Smooth muscle cell (in vitro differentiated cells): ENCODE results near the gene PLA2G15. TPM values are rescaled to one million over a fixed set of nuclear protein-coding genes. Genes with fewer than 3 reads are reported as not detected.

ENCODE experiments used
- DNase-seq: peaks from one replicate; lab custom pipeline; 2025; ENCODE audit not compliant: unreplicated experiment; lab: John Stamatoyannopoulos, UW
- H2AFZ ChIP-seq: fragments of 200-600 bp; sonication (generic); 2 replicates; pipeline ENCODE4 v1.6.0; 2016; ENCODE audit warnings: antibody characterized with exemption, low read depth, mild to moderate bottlenecking
- H3F3A ChIP-seq: fragments of 200-600 bp; sonication (generic); 2 replicates; pipeline ENCODE4 v1.6.0; 2017; ENCODE audit warnings: antibody characterized with exemption, low read depth
- H3K27ac ChIP-seq: fragments of 200-600 bp; sonication (generic); 2 replicates; pipeline ENCODE4 v1.5.1; 2016; ENCODE audit warnings: low read depth, mild to moderate bottlenecking
- H3K27me3 ChIP-seq: fragments of 200-600 bp; sonication (generic); 2 replicates; pipeline ENCODE4 v1.6.1; 2016; ENCODE audit warnings: low read depth, mild to moderate bottlenecking
- H3K36me3 ChIP-seq: fragments of 200-600 bp; sonication (generic); 2 replicates; pipeline ENCODE4 v1.5.1; 2016; ENCODE audit warnings: low read depth
- H3K4me1 ChIP-seq: fragments of 200-600 bp; sonication (generic); 2 replicates; pipeline ENCODE4 v1.5.1; 2016; ENCODE audit warnings: low read depth
- H3K4me2 ChIP-seq: fragments of 200-600 bp; sonication (generic); 2 replicates; pipeline ENCODE4 v1.6.0; 2016; ENCODE audit warnings: mild to moderate bottlenecking
- H3K4me3 ChIP-seq: fragments of 200-600 bp; sonication (generic); 2 replicates; pipeline ENCODE4 v1.5.1; 2016; ENCODE audit warnings: mild to moderate bottlenecking
- H3K79me2 ChIP-seq: fragments of 200-600 bp; sonication (generic); 2 replicates; pipeline ENCODE4 v1.6.0; 2016; ENCODE audit warnings: low read depth, mild to moderate bottlenecking
- H3K9ac ChIP-seq: fragments of 200-600 bp; sonication (generic); 2 replicates; pipeline ENCODE4 v1.6.0; 2016; ENCODE audit warnings: low read depth
- H3K9me3 ChIP-seq: fragments of 200-600 bp; sonication (generic); replicated peaks from 2 replicates; pipeline ENCODE4 v1.5.1; 2016; ENCODE audit warnings: low read depth
- H4K20me1 ChIP-seq: fragments of 200-600 bp; sonication (generic); 2 replicates; pipeline ENCODE4 v1.6.0; 2016; ENCODE audit warnings: low read depth
- CTCF ChIP-seq: fragments of 200-600 bp; sonication (generic); IDR thresholded peaks from 2 replicates; pipeline ENCODE4 v1.5.1; 2017; ENCODE audit warnings: borderline replicate concordance, mild to moderate bottlenecking, antibody characterized with exemption; ENCODE audit not compliant: insufficient read depth, poor library complexity, severe bottlenecking
- whole genome bisulfite sequencing: methylation state at CpG from one replicate; pipeline ENCODE4 v1.1.7; 2016; ENCODE audit warnings: low lambda C conversion rate; 5-methylcytosine and 5-hydroxymethylcytosine counted together
- polyA plus RNA-seq: library from polyadenylated mRNA; unstranded; fragments of >200 nt; fragmentation: Nextera tagmentation; extraction: Ambion mirVana; gene quantifications from 2 replicates; pipeline ENCODE4 v1.2.1, GENCODE V29; 2016
- total RNA-seq: library from RNA; depleted of rRNA; stranded (reverse); fragments of >200 nt; gene quantifications from 2 replicates; pipeline ENCODE4 v1.2.3, GENCODE V29; 2014

The PLA2G15 gene
- total and polyA plus RNA-seq, 2 experiments from 2014 or later, result 22.5 to 38.3 TPM

GRCh38 chr16:68264128-68265077 is 19.2 kb downstream of the PLA2G15 start, which contains the start of gene SLC7A6:
TSS of gene SLC7A6 (plus strand) at chr16:68264526. CDS start at chr16:68274727, 10,201 bp downstream.
- H3K4me2 ChIP-seq, result peak within 1 kb of the TSS; percentile 91
- H3K9me3 ChIP-seq, result no peaks in the 10 kb centered on the region
- H3F3A ChIP-seq, result peaks cover 8% of the 10 kb centered on the region
- H3K79me2 ChIP-seq, result peaks cover 38% of the 10 kb centered on the region
- peak within 1 kb of the TSS; percentile 63 for H3K4me3 ChIP-seq
- peaks cover 28% of the 10 kb centered on the region for H4K20me1 ChIP-seq
- WGBS, result 1% methylated on average over 112 of the region's 123 CpGs
- peak; percentile 66 for TF ChIP-seq CTCF
- peak within 1 kb of the TSS; percentile 94 for H3K9ac ChIP-seq
- DNase-seq, result peak; percentile 71
- H2AFZ ChIP-seq, result peak within 1 kb of the TSS; percentile 77
- peak within 1 kb of the TSS; percentile 94 for H3K27ac ChIP-seq
- no peaks in the 10 kb centered on the region for H3K36me3 ChIP-seq
- no peaks in the 10 kb centered on the region for H3K27me3 ChIP-seq
- H3K4me1 ChIP-seq, result peaks cover 7% of the 10 kb centered on the region

GRCh38 chr16:68265078-68265920 is 20.1 kb downstream of the PLA2G15 start:
- H3K27me3 ChIP-seq, result no peaks in the 10 kb centered on the region
- H3K79me2 ChIP-seq, result peaks cover 47% of the 10 kb centered on the region
- H4K20me1 ChIP-seq, result peaks cover 37% of the 10 kb centered on the region
- WGBS, result 5% methylated on average over 23 of the region's 23 CpGs
- H3K27ac ChIP-seq, result peak overlapping the region; percentile 94
- H3K4me2 ChIP-seq, result peak overlapping the region; percentile 91
- H2AFZ ChIP-seq, result peak overlapping the region; percentile 77
- H3K36me3 ChIP-seq, result no peaks in the 10 kb centered on the region
- peaks cover 8% of the 10 kb centered on the region for H3F3A ChIP-seq
- peaks cover 7% of the 10 kb centered on the region for H3K4me1 ChIP-seq
- TF ChIP-seq CTCF, result no peak
- peak overlapping the region; percentile 63 for H3K4me3 ChIP-seq
- peak overlapping the region; percentile 94 for H3K9ac ChIP-seq
- H3K9me3 ChIP-seq, result no peaks in the 10 kb centered on the region
- DNase-seq, result peak; percentile 23

DNA sequence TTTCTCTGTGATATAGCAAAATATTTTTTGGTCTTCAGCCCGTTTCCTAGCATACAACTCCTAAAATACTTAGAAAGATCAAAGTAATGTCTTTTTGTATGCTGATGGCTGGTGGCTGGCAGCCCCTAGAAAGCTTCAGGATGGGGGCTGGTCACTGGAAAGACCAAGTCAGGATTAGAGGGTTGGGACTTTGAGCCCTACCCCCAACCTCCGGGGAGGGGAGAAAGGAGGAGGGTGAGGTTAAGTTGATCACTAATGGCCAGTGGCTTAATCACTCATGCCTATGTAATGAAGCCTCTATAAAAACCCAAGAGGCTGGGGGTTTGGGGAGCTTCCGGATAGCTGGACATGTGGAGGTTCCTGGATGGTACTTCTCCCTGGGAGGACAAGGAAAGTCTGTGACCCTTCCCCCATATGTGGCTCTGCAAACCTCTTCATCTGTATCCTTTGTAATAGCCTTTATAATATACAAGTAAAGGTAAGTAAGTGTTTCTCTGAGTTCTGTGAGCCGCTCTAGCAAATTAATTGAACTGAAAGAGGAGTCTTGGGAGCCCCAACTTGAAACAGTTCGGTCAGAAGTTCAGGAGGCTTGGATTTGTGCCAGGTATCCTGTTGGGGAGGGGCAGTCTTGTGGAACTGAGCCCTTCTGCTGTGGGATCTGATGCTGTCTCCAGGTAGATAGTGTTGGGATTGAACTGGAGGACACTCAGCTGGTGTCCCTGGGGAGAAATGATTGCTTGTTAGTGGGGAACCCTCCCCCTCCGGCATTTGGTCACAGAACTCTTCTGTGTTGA is 22.6 kb downstream of the PLA2G15 start:
- Histone ChIP-seq H3K4me1 (peaks cover 7% of the 10 kb centered on the region), H3K27me3 (no peaks in the 10 kb centered on the region), H3K36me3 (no peaks in the 10 kb centered on the region), H3F3A (peaks cover 8% of the 10 kb centered on the region), H3K4me2 (no peak overlapping the region), H2AFZ (no peak overlapping the region), H4K20me1 (peaks cover 63% of the 10 kb centered on the region), H3K9me3 (no peaks in the 10 kb centered on the region), H3K4me3 (no peak overlapping the region), H3K79me2 (peaks cover 72% of the 10 kb centered on the region), H3K27ac (no peak overlapping the region), H3K9ac (no peak overlapping the region)
- 79% methylated on average over 6 of the region's 6 CpGs for WGBS
- DNase-seq, result no peak
- no peak for TF ChIP-seq CTCF
